H1 (cell line): ENCODE measurements around the gene AHRR. TPM values are rescaled to one million over a fixed set of nuclear protein-coding genes. Genes with fewer than 3 reads are reported as not detected.
A peak's percentile ranks its signal among the peaks of the same experiment; 100 is the strongest.

ENCODE experiments used
- CTCF ChIA-PET: fragments of 300-600 bp; sonication (Branson Sonifier 250); formaldehyde crosslinking; loops from one replicate; lab custom pipeline; 2021; ENCODE audit not compliant: partially characterized antibody; lab: Charles Lee
- POLR2A ChIA-PET: fragments of 300-600 bp; sonication (Branson Sonifier 250); formaldehyde crosslinking; loops from one replicate; lab custom pipeline; 2021; ENCODE audit warnings: inconsistent platforms; ENCODE audit not compliant: partially characterized antibody; lab: Charles Lee
- DNase-seq, 2 experiments: peaks; one replicate each; pipeline versions ENCODE4 v3.0.0 to v3.0.0-alpha.2; 2010 to 2022; ENCODE audit warnings: low spot score in 2 of 2, low read depth in 1 of 2, mixed read lengths in 1 of 2
- FAIRE-seq: peaks from 2 replicates; lab custom pipeline; 2011; peaks lifted over from hg19 to GRCh38; lab: Jason Lieb, UNC
- H2AFZ ChIP-seq: 2 replicates; pipeline ENCODE4 v1.8.1; 2012; ENCODE audit warnings: low read length, inconsistent platforms
- H2AK5ac ChIP-seq: 2 replicates; pipeline ENCODE4 v1.6.1; 2013; ENCODE audit warnings: low read depth, low read length
- H2BK120ac ChIP-seq: replicated peaks from 2 replicates; pipeline ENCODE3; 2013; ENCODE audit warnings: low read depth, low read length, inconsistent platforms
- H2BK12ac ChIP-seq: 2 replicates; pipeline ENCODE4 v1.6.1; 2013; ENCODE audit warnings: low read depth, low read length
- H2BK15ac ChIP-seq: 2 replicates; pipeline ENCODE4 v1.6.1; 2013; ENCODE audit warnings: low read length
- H2BK20ac ChIP-seq: 2 replicates; pipeline ENCODE4 v1.6.1; 2013; ENCODE audit warnings: low read length
- H2BK5ac ChIP-seq: 2 replicates; pipeline ENCODE4 v1.6.1; 2013; ENCODE audit warnings: low read depth, low read length
- H3K14ac ChIP-seq: 2 replicates; pipeline ENCODE4 v1.6.1; 2013; ENCODE audit warnings: inconsistent platforms; ENCODE audit not compliant: insufficient read length
- H3K18ac ChIP-seq: 2 replicates; pipeline ENCODE4 v1.6.1; 2013; ENCODE audit warnings: low read length; ENCODE audit errors: extremely low read depth
- H3K23ac ChIP-seq: 2 replicates; pipeline ENCODE4 v1.6.1; 2013; ENCODE audit warnings: inconsistent platforms; ENCODE audit not compliant: insufficient read length
- H3K23me2 ChIP-seq: 2 replicates; pipeline ENCODE4 v1.6.1; 2013; ENCODE audit warnings: low read depth, low read length
- H3K27ac ChIP-seq: 2 replicates; pipeline ENCODE4 v1.6.1; 2011; ENCODE audit warnings: low read depth, low read length, inconsistent platforms
- H3K27me3 ChIP-seq, 4 experiments: replicated peaks in 1 of 4; 1 replicate in 1 of 4; 2 replicates in 3 of 4; pipeline versions ENCODE4 v1.6.1 to v1.8.1; 2011 to 2013; ENCODE audit warnings: low read length in 3 of 4, mild to moderate bottlenecking in 3 of 4, inconsistent platforms in 2 of 4, mixed read lengths in 2 of 4, moderate library complexity in 1 of 4; ENCODE audit not compliant: control insufficient read depth in 3 of 4, insufficient read depth in 3 of 4; ENCODE audit errors: extremely low read depth in 1 of 4
- H3K36me3 ChIP-seq, 4 experiments: 2 replicates each; pipeline versions ENCODE4 v1.6.1 to v1.8.1; 2011 to 2013; ENCODE audit warnings: mild to moderate bottlenecking in 4 of 4, low read length in 3 of 4, moderate library complexity in 2 of 4, control low read depth in 1 of 4, inconsistent platforms in 1 of 4; ENCODE audit not compliant: insufficient read depth in 4 of 4, control insufficient read depth in 2 of 4
- H3K4ac ChIP-seq: replicated peaks from 2 replicates; pipeline ENCODE3; 2013; ENCODE audit warnings: low read length, low read depth, mixed read lengths, inconsistent platforms; ENCODE audit not compliant: insufficient read length
- H3K4me1 ChIP-seq, 4 experiments: replicated peaks in 1 of 4; 1 replicate in 1 of 4; 2 replicates in 3 of 4; pipeline versions ENCODE4 v1.6.1 to v1.8.1; 2011 to 2013; ENCODE audit warnings: low read length in 3 of 4, inconsistent platforms in 2 of 4, mixed read lengths in 1 of 4; ENCODE audit not compliant: insufficient read depth in 4 of 4, control insufficient read depth in 3 of 4
- H3K4me2 ChIP-seq, 2 experiments: 2 replicates each; pipeline versions ENCODE4 v1.6.1 to v1.8.1; 2011 to 2013; ENCODE audit warnings: low read depth in 2 of 2, low read length in 2 of 2, control low read depth in 1 of 2, inconsistent platforms in 1 of 2, mild to moderate bottlenecking in 1 of 2; ENCODE audit not compliant: insufficient read depth in 1 of 2
- H3K4me3 ChIP-seq, 4 experiments: fragments of 200-600, 300-600 bp in 1 of 4; sonication (generic), shearing (Covaris generic), sonication (Bioruptor Twin) in 1 of 4; 2 replicates each; pipeline versions ENCODE4 v1.5.1 to v1.8.1; 2011 to 2016; ENCODE audit warnings: low read length in 4 of 4, low read depth in 3 of 4, control low read depth in 2 of 4, inconsistent platforms in 2 of 4, mild to moderate bottlenecking in 2 of 4, mixed read lengths in 1 of 4, moderate library complexity in 1 of 4; ENCODE audit not compliant: insufficient read depth in 2 of 4; ENCODE audit errors: extremely low read depth in 1 of 4
- H3K56ac ChIP-seq: replicated peaks from 2 replicates; pipeline ENCODE3; 2013; ENCODE audit warnings: low read depth, mild to moderate bottlenecking, mixed read lengths, low read length, inconsistent platforms; ENCODE audit not compliant: insufficient read length
- H3K79me1 ChIP-seq: 2 replicates; pipeline ENCODE4 v1.6.1; 2013; ENCODE audit warnings: low read depth, low read length, control low read depth
- H3K79me2 ChIP-seq, 2 experiments: 2 replicates each; pipeline versions ENCODE4 v1.6.1 to v1.8.1; 2012 to 2013; ENCODE audit warnings: low read length in 2 of 2, mild to moderate bottlenecking in 2 of 2, inconsistent platforms in 1 of 2; ENCODE audit not compliant: insufficient read depth in 2 of 2, control insufficient read depth in 1 of 2
- H3K9ac ChIP-seq, 4 experiments: replicated peaks in 1 of 4; 1 replicate in 1 of 4; 2 replicates in 3 of 4; pipeline versions ENCODE4 v1.6.1 to v1.8.1; 2011 to 2013; ENCODE audit warnings: low read depth in 3 of 4, low read length in 3 of 4, control low read depth in 2 of 4, mild to moderate bottlenecking in 2 of 4, moderate library complexity in 2 of 4, inconsistent platforms in 1 of 4; ENCODE audit errors: extremely low read depth in 1 of 4
- H3K9me3 ChIP-seq, 2 experiments: 2 replicates each; pipeline versions ENCODE4 v1.6.1 to v1.8.1; 2012 to 2013; ENCODE audit warnings: mild to moderate bottlenecking in 2 of 2, moderate library complexity in 2 of 2, control low read depth in 1 of 2, inconsistent platforms in 1 of 2, low read depth in 1 of 2, low read length in 1 of 2, mixed read lengths in 1 of 2; ENCODE audit not compliant: insufficient read depth in 2 of 2
- H4K20me1 ChIP-seq, 2 experiments: replicated peaks in 1 of 2; 2 replicates each; pipeline versions ENCODE3 to v1.8.1; 2011 to 2013; ENCODE audit warnings: inconsistent platforms in 2 of 2, low read length in 2 of 2, mild to moderate bottlenecking in 1 of 2; ENCODE audit not compliant: insufficient read depth in 2 of 2, control insufficient read depth in 1 of 2
- H4K5ac ChIP-seq: 2 replicates; pipeline ENCODE4 v1.6.1; 2013; ENCODE audit warnings: low read length, low read depth, mixed read lengths, inconsistent platforms; ENCODE audit not compliant: insufficient read length
- H4K8ac ChIP-seq: 2 replicates; pipeline ENCODE4 v1.8.0; 2013; ENCODE audit warnings: mild to moderate bottlenecking, moderate library complexity, low read length, inconsistent platforms; ENCODE audit not compliant: insufficient read depth; ENCODE audit errors: extremely low read depth
- H4K91ac ChIP-seq: replicated peaks from 2 replicates; pipeline ENCODE3; 2013; ENCODE audit warnings: low read length, mixed read lengths, inconsistent platforms; ENCODE audit not compliant: insufficient read length
- CTCF ChIP-seq, 3 experiments: IDR thresholded peaks; 1 replicate in 2 of 3; 2 replicates in 1 of 3; pipeline versions ENCODE4 v1.5.1 to v1.6.1; 2011; ENCODE audit warnings: low read length in 3 of 3, mild to moderate bottlenecking in 3 of 3, inconsistent platforms in 2 of 3, low read depth in 1 of 3, moderate library complexity in 1 of 3; ENCODE audit not compliant: insufficient read depth in 1 of 3; ENCODE audit errors: control extremely low read depth in 1 of 3
- GABPA ChIP-seq: IDR thresholded peaks from 2 replicates; pipeline ENCODE4 v1.6.1; 2011; ENCODE audit warnings: mild to moderate bottlenecking, low read length, moderate library complexity, borderline replicate concordance; ENCODE audit not compliant: insufficient read depth
- MAX ChIP-seq: IDR thresholded peaks from 2 replicates; pipeline ENCODE4 v1.6.1; 2012; ENCODE audit warnings: inconsistent platforms
- NRF1 ChIP-seq: IDR thresholded peaks from 2 replicates; pipeline ENCODE4 v1.6.1; 2011; ENCODE audit warnings: mild to moderate bottlenecking, low read depth, low read length, improper control_type of control experiment
- RAD21 ChIP-seq, 2 experiments: IDR thresholded peaks in 1 of 2; conservative IDR thresholded peaks in 1 of 2; 2 replicates each; pipeline ENCODE4 v1.6.1; 2011; ENCODE audit warnings: low read depth in 2 of 2, low read length in 2 of 2, improper control_type of control experiment in 1 of 2, inconsistent platforms in 1 of 2, mild to moderate bottlenecking in 1 of 2, moderate library complexity in 1 of 2
- TAF1 ChIP-seq: IDR thresholded peaks from 2 replicates; pipeline ENCODE4 v1.6.1; 2011; ENCODE audit warnings: mild to moderate bottlenecking, low read depth, low read length
- WGBS, 2 experiments: shearing (Covaris generic) in 1 of 2; methylation state at CpG; one replicate each; pipeline versions ENCODE4 v1.1.6 to v1.1.7; 2013 to 2015; ENCODE audit warnings: low lambda C conversion rate in 2 of 2, mixed read lengths in 2 of 2, inconsistent platforms in 1 of 2, low coverage in 1 of 2, missing lambda C conversion rate in 1 of 2; ENCODE audit not compliant: insufficient replicate concordance in 2 of 2, insufficient coverage in 1 of 2, insufficient read length in 1 of 2; ENCODE audit errors: extremely low coverage in 1 of 2, missing lambda C conversion rate in 1 of 2; 5-methylcytosine and 5-hydroxymethylcytosine counted together
- polyA plus RNA-seq, 7 experiments: library from polyadenylated mRNA; depleted of rRNA in 3 of 7; stranded (reverse) in 5 of 7; unstranded in 2 of 7; fragments of >200 nt in 5 of 7; fragments of 200-250 nt in 2 of 7; gene quantifications; 1 replicate in 5 of 7; 2 replicates in 1 of 7; 4 replicates in 1 of 7; pipeline versions ENCODE4 v1.2.1 to v1.2.3, GENCODE V29; 2011 to 2013; ENCODE audit warnings: missing spikeins in 2 of 7, mixed read lengths in 2 of 7
- total RNA-seq: library from RNA; stranded (reverse); fragmentation: NEBNext Ultra II Directional; extraction: Animal tissue kit (Norgen Biotek cat#: 25700); gene quantifications from 2 replicates; pipeline ENCODE4 v1.2.1, GENCODE V29; 2021

AHRR gene
- total and polyA plus RNA-seq, 2 of the 8 experiments (the other 6 are each of a cell fraction or from before 2014, with no cell fraction given) = 0.41 to 0.80 TPM

DNA sequence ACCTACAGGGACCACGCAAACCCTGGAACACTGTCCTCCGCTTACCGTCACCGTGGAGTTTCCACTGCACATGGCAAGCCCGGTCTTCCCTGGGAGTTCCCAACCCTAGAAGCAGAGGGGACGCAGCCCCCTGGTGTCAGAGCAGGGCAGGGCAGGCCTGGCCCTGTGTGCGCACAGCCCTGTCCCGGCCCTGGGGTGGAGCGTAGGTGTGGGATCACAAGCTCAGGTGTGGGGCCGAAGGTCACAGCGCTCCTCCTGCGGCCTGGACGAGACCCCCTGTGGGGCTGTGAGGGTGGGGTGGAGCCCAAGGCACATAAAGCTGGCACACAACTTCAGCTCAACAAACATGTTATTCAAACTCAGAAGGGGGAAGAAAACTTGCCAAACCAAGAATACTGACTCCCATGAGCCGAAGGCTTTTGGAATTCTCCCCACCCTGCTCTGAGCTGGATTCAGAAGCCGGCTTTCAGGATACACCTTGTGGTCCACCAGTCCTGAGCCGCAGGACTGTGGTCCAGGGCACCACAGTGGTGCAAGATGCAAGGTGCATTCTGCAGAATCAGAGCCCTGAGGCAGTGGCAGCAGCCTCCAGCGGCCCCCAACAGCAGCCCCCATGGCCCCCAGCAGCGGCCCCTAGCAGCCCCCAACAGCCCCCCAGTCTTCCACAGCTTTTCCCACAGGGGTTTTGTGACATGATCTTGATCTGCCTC lies 109.6 kb downstream of the AHRR start:
- Histone ChIP-seq H3K4ac (no peak overlapping the region), H2BK20ac (no peak overlapping the region), H3K4me2 (no peak overlapping the region), H2BK5ac (no peak overlapping the region), H2BK120ac (no peak overlapping the region), H3K18ac (no peak overlapping the region), H3K36me3 (no peaks in the 10 kb centered on the region), H3K27me3 (no peaks in the 10 kb centered on the region), H2BK12ac (no peak overlapping the region), H3K14ac (no peak overlapping the region), H3K4me3 (no peak overlapping the region), H3K4me1 (peaks cover 0 to 3% (median 1%) of the 10 kb centered on the region in 4 experiments; a peak in 1 of 7 replicates), H4K20me1 (peaks cover 0 to 4% of the 10 kb centered on the region in 2 experiments), H4K5ac (no peak overlapping the region), H3K79me2 (no peaks in the 10 kb centered on the region), H3K23me2 (peaks cover 9% of the 10 kb centered on the region; the same call in 1 of the 2 replicates), H3K56ac (no peak overlapping the region), H2AFZ (no peak overlapping the region), H3K79me1 (no peaks in the 10 kb centered on the region), H4K91ac (no peak overlapping the region), H3K9me3 (peaks cover 0 to 3% of the 10 kb centered on the region in 2 experiments; a peak in 1 of 4 replicates), H3K27ac (no peak overlapping the region), H4K8ac (no peak overlapping the region; the same call in 1 of the 2 replicates), H3K23ac (no peak overlapping the region), H3K9ac (no peak overlapping the region), H2AK5ac (no peak overlapping the region), H2BK15ac (no peak overlapping the region; the same call in 1 of the 2 replicates)
- peak; percentile 38 to 84 for DNase-seq
- CTCF ChIA-PET = interaction anchor here (0.7 to 9.7 kb wide), 33 partner anchors 8 to 172 kb away, joined by 3 to 99 read pairs (median 4); no protein-coding TSS in a partner anchor
- WGBS, 2 experiments = 59% methylated on average over 18 of the region's 18 CpGs; no CpG with 5 or more reads in 1 of the 2 experiments
- POLR2A ChIA-PET = interaction anchor here (0.5 to 0.9 kb wide), 2 partner anchors 33 to 113 kb away, joined by 3 read pairs; no protein-coding TSS in a partner anchor
- peak; percentile 39 for FAIRE-seq
- TF ChIP-seq CTCF (IDR thresholded peaks at IDR 0.05; ENCODE audit: control extremely low read depth in 1 of 3, insufficient read depth in 1 of 3, low read depth in 1 of 3, low read length in 3 of 3) (peak in 2 of 3 experiments; percentile 87 to 96; a peak in 3 of 4 replicates), TAF1 (no peak), NRF1 (no peak), MAX (peak; percentile 72), GABPA (0 out of 2 replicates have a peak, but pooled peaks have one; percentile 57), RAD21 (IDR thresholded peaks at IDR 0.05 in 1 of 2, conservative IDR thresholded peaks at IDR 0.05 in 1 of 2; ENCODE audit: low read depth in 2 of 2, low read length in 2 of 2) (peak; percentile 83 to 90)
